Measurements from ENCODE around the gene FXYD6. TPM values are rescaled to one million over a fixed set of nuclear protein-coding genes. Genes with fewer than 3 reads are reported as not detected.

The FXYD6 gene
- total RNA-seq, 1 experiment from 2014 or later: 1.0 TPM

- no peaks in the 10 kb centered on the region for H3K36me3 ChIP-seq (ENCODE audit: control insufficient read depth, insufficient read depth, low read length)
- H3K4me1 ChIP-seq: peaks cover 52% of the 10 kb centered on the region
- H3K9me3 Mint-ChIP-seq (ENCODE audit: unreplicated experiment): no peaks in the 10 kb centered on the region
- no peaks in the 10 kb centered on the region for H3K27me3 ChIP-seq (replicated peaks; ENCODE audit: control insufficient read depth, insufficient read depth, low read length)
- no peaks in the 10 kb centered on the region for H3K9me3 ChIP-seq
- H3K4me3 Mint-ChIP-seq (ENCODE audit: unreplicated experiment): no peak overlapping the region
- no peak for DNase-seq
- H3K4me3 ChIP-seq (ENCODE audit: low read depth, low read length): no peak overlapping the region
- H3K27me3 Mint-ChIP-seq (ENCODE audit: insufficient read depth, unreplicated experiment): no peaks in the 10 kb centered on the region
- peaks cover 21% of the 10 kb centered on the region for H3K4me1 Mint-ChIP-seq (ENCODE audit: low read depth, unreplicated experiment)
- intact Hi-C loops (cut with micrococcal nuclease; ENCODE audit: unreplicated experiment): no loop called here
- no peaks in the 10 kb centered on the region for H3K36me3 Mint-ChIP-seq (ENCODE audit: insufficient read depth, unreplicated experiment)
- ChIA-PET CTCF (interaction anchor here (0.6 to 6.4 kb wide), 43 partner anchors 10 to 392 kb away, joined by 3 to 122 read pairs (median 4); partner anchors contain the start of genes FXYD6, IL10RA and TMPRSS13), POLR2A (interaction anchor here (0.6 kb wide), 1 partner anchor 89 kb away, joined by 3 read pairs; no protein-coding TSS in a partner anchor)
- no peak overlapping the region for H3K27ac Mint-ChIP-seq (ENCODE audit: unreplicated experiment)
- BruUV-seq (replicated peaks): no TSS peak
- TF ChIP-seq CTCF (IDR thresholded peaks at IDR 0.05; ENCODE audit: insufficient read depth in 1 of 2, low read depth in 1 of 2, low read length in 1 of 2, severe bottlenecking in 1 of 2, unreplicated experiment in 1 of 2): peak in 1 of 2 experiments; percentile 4
Measured at GRCh38 chr11:117818041-117818873, 58.2 kb downstream of the FXYD6 start.

GRCh38 chr11:117817368-117818040 is 59.0 kb downstream of the FXYD6 start:
- no TSS peak for BruUV-seq (replicated peaks)
- H3K36me3 Mint-ChIP-seq (ENCODE audit: insufficient read depth, unreplicated experiment): no peaks in the 10 kb centered on the region
- intact Hi-C loops (cut with micrococcal nuclease; ENCODE audit: unreplicated experiment): loop anchor here (1.0 kb wide), 3 partner anchors 10 to 391 kb away; no protein-coding TSS in a partner anchor
- no peaks in the 10 kb centered on the region for H3K36me3 ChIP-seq (ENCODE audit: control insufficient read depth, insufficient read depth, low read length)
- POLR2A ChIA-PET: interaction anchor here (0.6 kb wide), 1 partner anchor 10 kb away, joined by 4 read pairs; no protein-coding TSS in a partner anchor
- DNase-seq: peak; percentile 86 to 93
- peak overlapping the region; percentile 37 for H3K4me3 Mint-ChIP-seq (ENCODE audit: unreplicated experiment)
- CTCF ChIA-PET: interaction anchor here (0.6 to 6.4 kb wide), 25 partner anchors 9 to 490 kb away, joined by 3 to 122 read pairs (median 4); partner anchors contain the start of genes CEP164, FXYD6 and TMPRSS13
- H3K27ac Mint-ChIP-seq (ENCODE audit: unreplicated experiment): no peak overlapping the region
- H3K9me3 ChIP-seq: no peaks in the 10 kb centered on the region
- peaks cover 23% of the 10 kb centered on the region for H3K4me1 Mint-ChIP-seq (ENCODE audit: low read depth, unreplicated experiment)
- H3K27me3 Mint-ChIP-seq (ENCODE audit: insufficient read depth, unreplicated experiment): no peaks in the 10 kb centered on the region
- no peaks in the 10 kb centered on the region for H3K9me3 Mint-ChIP-seq (ENCODE audit: unreplicated experiment)
- TF ChIP-seq CTCF (IDR thresholded peaks at IDR 0.05; ENCODE audit: insufficient read depth in 1 of 2, low read depth in 1 of 2, low read length in 1 of 2, severe bottlenecking in 1 of 2, unreplicated experiment in 1 of 2): peak; percentile 100
- H3K4me1 ChIP-seq: peaks cover 52% of the 10 kb centered on the region
- no peak overlapping the region for H3K4me3 ChIP-seq (ENCODE audit: low read depth, low read length)
- H3K27me3 ChIP-seq (replicated peaks; ENCODE audit: control insufficient read depth, insufficient read depth, low read length): no peaks in the 10 kb centered on the region

GRCh38 chr11:117816846-117817367 is 59.6 kb downstream of the FXYD6 start:
- ChIA-PET POLR2A (no interaction called here), CTCF (interaction anchor here (0.6 to 6.4 kb wide), 16 partner anchors 8 to 489 kb away, joined by 3 to 122 read pairs (median 5); partner anchors contain the start of genes CEP164 and FXYD6)
- H3K4me1 ChIP-seq: peaks cover 52% of the 10 kb centered on the region
- no TSS peak for BruUV-seq (replicated peaks)
- no peak overlapping the region for H3K4me3 Mint-ChIP-seq (ENCODE audit: unreplicated experiment)
- H3K27ac Mint-ChIP-seq (ENCODE audit: unreplicated experiment): no peak overlapping the region
- no peaks in the 10 kb centered on the region for H3K9me3 Mint-ChIP-seq (ENCODE audit: unreplicated experiment)
- H3K4me3 ChIP-seq (ENCODE audit: low read depth, low read length): no peak overlapping the region
- intact Hi-C loops (cut with micrococcal nuclease; ENCODE audit: unreplicated experiment): loop anchor here (1.0 kb wide), 3 partner anchors 10 to 391 kb away; no protein-coding TSS in a partner anchor
- H3K27me3 ChIP-seq (replicated peaks; ENCODE audit: control insufficient read depth, insufficient read depth, low read length): no peaks in the 10 kb centered on the region
- peaks cover 23% of the 10 kb centered on the region for H3K4me1 Mint-ChIP-seq (ENCODE audit: low read depth, unreplicated experiment)
- TF ChIP-seq CTCF (IDR thresholded peaks at IDR 0.05; ENCODE audit: insufficient read depth in 1 of 2, low read depth in 1 of 2, low read length in 1 of 2, severe bottlenecking in 1 of 2, unreplicated experiment in 1 of 2): no peak
- H3K36me3 Mint-ChIP-seq (ENCODE audit: insufficient read depth, unreplicated experiment): no peaks in the 10 kb centered on the region
- no peaks in the 10 kb centered on the region for H3K27me3 Mint-ChIP-seq (ENCODE audit: insufficient read depth, unreplicated experiment)
- DNase-seq: no peak
- H3K36me3 ChIP-seq (ENCODE audit: control insufficient read depth, insufficient read depth, low read length): no peaks in the 10 kb centered on the region
- no peaks in the 10 kb centered on the region for H3K9me3 ChIP-seq

Measured in Caco-2 (cell line).